Measurements from ENCODE around the gene NOL4L. TPM values are rescaled to one million over a fixed set of nuclear protein-coding genes. Genes with fewer than 3 reads are reported as not detected.

Gene NOL4L
- polyA plus RNA-seq, 3 donors, result 1.1 to 30.9 (median 2.8) TPM

- 98% methylated on average over 30 of the region's 35 CpGs for WGBS (ENCODE audit: insufficient coverage)
- Histone ChIP-seq H3K27ac (ENCODE audit: low read depth in 1 of 2, low read length in 2 of 2) (no peak overlapping the region), H3K4me1 (ENCODE audit: control insufficient read depth in 1 of 2, insufficient read depth in 2 of 2, low read length in 2 of 2) (peaks cover 10 to 17% of the 10 kb centered on the region in 2 donors), H3K9ac (ENCODE audit: insufficient read depth, low read length, poor library complexity, severe bottlenecking) (no peak overlapping the region), H4K20me1 (ENCODE audit: insufficient read depth, low read length) (peaks cover 46% of the 10 kb centered on the region), H3K27me3 (ENCODE audit: control insufficient read depth in 2 of 2, insufficient read depth in 2 of 2, low read length in 2 of 2) (no peaks in the 10 kb centered on the region), H2AFZ (ENCODE audit: insufficient read depth, low read depth, low read length, poor library complexity, severe bottlenecking) (no peak overlapping the region), H3K79me2 (ENCODE audit: insufficient read depth, low read length) (no peaks in the 10 kb centered on the region), H3K36me3 (replicated peaks in 1 of 2; ENCODE audit: control insufficient read depth in 1 of 2, insufficient read depth in 2 of 2, low read length in 2 of 2) (peaks cover 32 to 54% of the 10 kb centered on the region in 2 donors), H3K4me3 (replicated peaks in 1 of 3; ENCODE audit: low read depth in 2 of 3, low read length in 3 of 3) (no peak overlapping the region), H3K4me2 (replicated peaks; ENCODE audit: extremely low read depth, low read length, poor library complexity, severe bottlenecking) (no peak overlapping the region), H3K9me3 (replicated peaks in 1 of 2; ENCODE audit: control insufficient read depth in 1 of 2, insufficient read depth in 1 of 2, low read length in 2 of 2) (no peaks in the 10 kb centered on the region)
- TF ChIP-seq, protein P1, sequence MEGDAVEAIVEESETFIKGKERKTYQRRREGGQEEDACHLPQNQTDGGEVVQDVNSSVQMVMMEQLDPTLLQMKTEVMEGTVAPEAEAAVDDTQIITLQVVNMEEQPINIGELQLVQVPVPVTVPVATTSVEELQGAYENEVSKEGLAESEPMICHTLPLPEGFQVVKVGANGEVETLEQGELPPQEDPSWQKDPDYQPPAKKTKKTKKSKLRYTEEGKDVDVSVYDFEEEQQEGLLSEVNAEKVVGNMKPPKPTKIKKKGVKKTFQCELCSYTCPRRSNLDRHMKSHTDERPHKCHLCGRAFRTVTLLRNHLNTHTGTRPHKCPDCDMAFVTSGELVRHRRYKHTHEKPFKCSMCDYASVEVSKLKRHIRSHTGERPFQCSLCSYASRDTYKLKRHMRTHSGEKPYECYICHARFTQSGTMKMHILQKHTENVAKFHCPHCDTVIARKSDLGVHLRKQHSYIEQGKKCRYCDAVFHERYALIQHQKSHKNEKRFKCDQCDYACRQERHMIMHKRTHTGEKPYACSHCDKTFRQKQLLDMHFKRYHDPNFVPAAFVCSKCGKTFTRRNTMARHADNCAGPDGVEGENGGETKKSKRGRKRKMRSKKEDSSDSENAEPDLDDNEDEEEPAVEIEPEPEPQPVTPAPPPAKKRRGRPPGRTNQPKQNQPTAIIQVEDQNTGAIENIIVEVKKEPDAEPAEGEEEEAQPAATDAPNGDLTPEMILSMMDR (IDR thresholded peaks at IDR 0.05), result no peak
- peaks cover 0 to under 1% (median 0%) of the 10 kb centered on the region in 7 donors for H3K9me3 Mint-ChIP-seq
- H3K4me3 Mint-ChIP-seq, result no peak overlapping the region
- intact Hi-C loops (cut with micrococcal nuclease), result no loop called here
- peaks cover 39 to 44% of the 10 kb centered on the region in 2 donors for H3K36me3 Mint-ChIP-seq
- DNase-seq, result no peak
- H3K27me3 Mint-ChIP-seq (ENCODE audit: low read depth in 3 of 3), result no peaks in the 10 kb centered on the region
- peaks cover 16% of the 10 kb centered on the region for H3K4me1 Mint-ChIP-seq
- H3K27ac Mint-ChIP-seq, result no peak overlapping the region
Measured at GRCh38 chr20:32455901-32456701, 129.0 kb downstream of the NOL4L start.

DNA sequence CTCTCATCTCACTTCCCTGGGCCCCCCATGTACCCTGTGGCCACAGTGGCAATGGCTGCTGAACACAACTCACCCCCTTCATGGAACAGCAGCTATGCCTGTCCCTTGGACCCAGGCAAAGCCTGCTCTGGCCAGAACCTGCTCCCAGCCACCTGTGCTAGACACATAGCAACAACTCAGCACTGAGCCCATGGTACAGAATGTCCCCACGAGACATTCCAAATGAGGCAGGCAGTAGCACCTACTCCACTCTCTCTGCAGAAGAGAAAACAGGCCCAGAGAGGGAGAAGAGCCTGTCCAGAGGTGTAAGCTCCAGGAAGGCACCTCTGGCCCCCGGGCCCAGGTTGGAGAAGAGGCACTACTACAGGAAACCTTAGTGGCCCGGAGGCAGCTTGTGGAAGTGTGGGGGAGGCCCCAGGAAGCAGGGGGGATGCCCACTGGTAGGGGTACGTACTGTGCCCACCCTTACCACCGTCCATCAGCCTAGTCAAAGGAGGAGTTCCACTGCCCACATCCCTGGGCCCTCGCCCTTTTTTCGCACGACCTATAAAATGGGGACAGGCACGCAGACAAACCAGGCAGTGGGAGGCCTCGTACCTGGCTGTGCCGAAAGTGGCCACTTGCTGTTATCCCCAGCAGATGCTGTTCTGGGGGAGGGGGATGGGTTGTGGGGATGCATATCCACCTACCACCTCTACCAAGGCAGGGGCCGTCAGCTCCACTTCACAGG lies 129.8 kb downstream of the NOL4L start:
- Mint-ChIP-seq H3K27me3 (ENCODE audit: low read depth in 3 of 3) (peaks cover 0 to 1% (median 0%) of the 10 kb centered on the region in 3 donors), H3K4me3 (no peak overlapping the region), H3K4me1 (peaks cover 24% of the 10 kb centered on the region), H3K36me3 (peaks cover 44 to 46% of the 10 kb centered on the region in 2 donors), H3K9me3 (peaks cover 0 to 2% (median 0%) of the 10 kb centered on the region in 7 donors), H3K27ac (no peak overlapping the region)
- WGBS (ENCODE audit: insufficient coverage), result 83% methylated on average over 6 of the region's 12 CpGs
- H4K20me1 ChIP-seq (ENCODE audit: insufficient read depth, low read length), result peaks cover 48% of the 10 kb centered on the region
- TF ChIP-seq, protein P1 (IDR thresholded peaks at IDR 0.05), result no peak
- no peak overlapping the region for H3K4me3 ChIP-seq (replicated peaks in 1 of 3; ENCODE audit: low read depth in 2 of 3, low read length in 3 of 3)
- H3K9ac ChIP-seq (ENCODE audit: insufficient read depth, low read length, poor library complexity, severe bottlenecking), result no peak overlapping the region
- no peaks in the 10 kb centered on the region for H3K79me2 ChIP-seq (ENCODE audit: insufficient read depth, low read length)
- no peaks in the 10 kb centered on the region for H3K9me3 ChIP-seq (replicated peaks in 1 of 2; ENCODE audit: control insufficient read depth in 1 of 2, insufficient read depth in 1 of 2, low read length in 2 of 2)
- no peak overlapping the region for H2AFZ ChIP-seq (ENCODE audit: insufficient read depth, low read depth, low read length, poor library complexity, severe bottlenecking)
- H3K27me3 ChIP-seq (ENCODE audit: control insufficient read depth in 2 of 2, insufficient read depth in 2 of 2, low read length in 2 of 2), result no peaks in the 10 kb centered on the region
- peaks cover 16 to 25% of the 10 kb centered on the region in 2 donors for H3K4me1 ChIP-seq (ENCODE audit: control insufficient read depth in 1 of 2, insufficient read depth in 2 of 2, low read length in 2 of 2)
- intact Hi-C loops (cut with micrococcal nuclease), result no loop called here
- no peak overlapping the region for H3K27ac ChIP-seq (ENCODE audit: low read depth in 1 of 2, low read length in 2 of 2)
- peaks cover 32 to 61% of the 10 kb centered on the region in 2 donors for H3K36me3 ChIP-seq (replicated peaks in 1 of 2; ENCODE audit: control insufficient read depth in 1 of 2, insufficient read depth in 2 of 2, low read length in 2 of 2)
- no peak overlapping the region for H3K4me2 ChIP-seq (replicated peaks; ENCODE audit: extremely low read depth, low read length, poor library complexity, severe bottlenecking)
- no peak for DNase-seq

All from CD14-positive monocyte (primary cell).